Adrenal gland (tissue), 12 donors: Measurements from ENCODE around the gene ACSL6. TPM values are rescaled to one million over a fixed set of nuclear protein-coding genes. Genes with fewer than 3 reads are reported as not detected.

Experiments
- DNase-seq, 7 donors: peaks; one replicate each; pipeline ENCODE4 v3.0.0-alpha.2; 2019 to 2020
- H3K27ac ChIP-seq, 5 donors: fragments of 200-600 bp; sonication (generic) in 4 of 5; 1 replicate in 3 of 5; 2 replicates in 2 of 5; pipeline versions ENCODE4 v1.5.1 to v1.8.0; 2016 to 2020; ENCODE audit warnings: mild to moderate bottlenecking in 1 of 5
- H3K27me3 ChIP-seq: fragments of 200-600 bp; 2 replicates; pipeline ENCODE4 v1.8.0; 2021
- H3K36me3 ChIP-seq, 2 donors: fragments of 200-600 bp; replicated peaks in 1 of 2; 1 replicate in 1 of 2; 2 replicates in 1 of 2; pipeline versions ENCODE4 v1.5.1 to v1.8.0; 2018 to 2022
- H3K4me1 ChIP-seq, 2 donors: fragments of 200-600 bp; replicated peaks in 1 of 2; 1 replicate in 1 of 2; 2 replicates in 1 of 2; pipeline versions ENCODE4 v1.5.1 to v1.8.0; 2018 to 2021
- H3K4me3 ChIP-seq, 4 donors: fragments of 200-600 bp; sonication (generic) in 3 of 4; one replicate each; pipeline ENCODE4 v1.5.1; 2016 to 2018
- H3K9me3 ChIP-seq, 3 donors: fragments of 200-600 bp; sonication (generic) in 1 of 3; replicated peaks in 1 of 3; 1 replicate in 2 of 3; 2 replicates in 1 of 3; pipeline versions ENCODE4 v1.5.1 to v1.8.0; 2016 to 2021
- CTCF ChIP-seq, 6 experiments: fragments of 450-650 bp in 4 of 6; fragments of 200-600 bp in 2 of 6; sonication (generic) in 1 of 6; IDR thresholded peaks; 1 replicate in 5 of 6; 2 replicates in 1 of 6; pipeline versions ENCODE4 v1.5.1 to v1.8.0; 2016 to 2021; ENCODE audit warnings: antibody characterized with exemption in 6 of 6, mild to moderate bottlenecking in 2 of 6, moderate library complexity in 1 of 6
- POLR2A ChIP-seq, 2 donors: fragments of 450-650 bp; IDR thresholded peaks; one replicate each; pipeline ENCODE4 v1.6.1; 2017; ENCODE audit warnings: antibody characterized with exemption in 2 of 2, mild to moderate bottlenecking in 2 of 2, moderate library complexity in 1 of 2
- WGBS, 4 donors: extraction: QIAGEN DNeasy Blood & Tissue Kit in 2 of 4; methylation state at CpG; one replicate each; pipeline versions ENCODE4 v1.1.5 to v1.1.7; 2013 to 2017; 5-methylcytosine and 5-hydroxymethylcytosine counted together
- intact Hi-C, 2 donors: fragments of 100-400 bp; cut with DNase I; formaldehyde crosslinking; loops; one replicate each; pipeline versions ENCODE4 v1.14.1 to v1.15.0; 2022 to 2023
- polyA plus RNA-seq, 3 donors: library from polyadenylated mRNA; stranded (reverse); fragments of 200-250 nt in 2 of 3; fragments of 350-450 nt in 1 of 3; fragmentation: Illumina TruSeq in 1 of 3; extraction: RNeasy Lipid Tissue Mini Kit (QIAGEN cat#74804) in 1 of 3; gene quantifications; one replicate each; pipeline ENCODE4 v1.2.3, GENCODE V29; 2013 to 2014
- total RNA-seq, 9 donors: library from RNA; depleted of rRNA in 4 of 9; stranded (reverse); fragments of >200 nt in 4 of 9; fragments of 120-200 nt in 1 of 9; fragmentation: NEBNext Ultra II Directional in 1 of 9; extraction: Animal tissue kit (Norgen Biotek cat#: 25700) in 1 of 9; gene quantifications; one replicate each; pipeline versions ENCODE4 v1.1.0 to v1.2.4, GENCODE V29; 2013 to 2023
- donor health status: healthy with polysubstance abuse.
- donor health status: Bipolar disorder and iron deficiency.
- donor health status: DM: yes; HTN: yes; CAD: no.
- donor health status: DM: no; HTN: no; CAD: no.
- donor health status: DM: no; HTN: no; CAD: no.
- donor health status: DM: yes; HTN: yes; CAD: no.

Gene ACSL6
- total and polyA plus RNA-seq, 12 donors, result 2.5 to 14.5 (median 7.2) TPM

GRCh38 chr5:131953969-131954368 lies 57.5 kb downstream of the ACSL6 start:
- Histone ChIP-seq H3K27me3 (no peaks in the 10 kb centered on the region), H3K27ac (no peak overlapping the region), H3K4me3 (no peak overlapping the region), H3K4me1 (peaks cover 0 to 8% of the 10 kb centered on the region in 2 donors), H3K36me3 (no peaks in the 10 kb centered on the region), H3K9me3 (no peaks in the 10 kb centered on the region)
- no peak for TF ChIP-seq CTCF (IDR thresholded peaks at IDR 0.05)
- TF ChIP-seq POLR2A (IDR thresholded peaks at IDR 0.05), result no peak
- DNase-seq, result no peak
- intact Hi-C loops, result no loop called here

DNA sequence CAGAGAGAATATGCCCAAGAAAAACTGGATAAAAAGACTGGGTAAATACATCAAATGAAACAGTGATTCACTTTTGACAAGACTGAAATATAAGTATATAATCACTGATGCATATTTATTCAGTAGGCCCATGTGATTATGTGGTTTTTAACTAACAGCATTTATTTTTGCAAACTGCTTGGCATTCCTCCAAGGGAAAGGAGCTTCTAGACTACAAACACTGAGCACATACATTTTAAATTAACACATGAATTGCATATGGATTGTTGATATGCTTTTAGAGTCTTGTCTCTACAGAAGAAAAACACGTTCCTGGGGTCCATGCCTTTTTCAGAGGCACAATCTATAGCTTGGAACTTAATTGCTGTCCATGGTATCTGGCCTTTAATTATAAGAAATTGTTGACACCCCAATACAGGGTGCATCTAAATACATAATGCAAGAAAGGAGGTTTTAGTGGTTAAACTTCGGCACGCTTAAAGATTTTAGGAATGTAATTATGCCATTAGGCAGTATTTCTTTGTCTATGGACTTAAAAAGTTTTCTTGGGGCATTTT lies 59.1 kb downstream of the ACSL6 start:
- 71 to 87% (median 79%) methylated on average over 3 of the region's 3 CpGs for WGBS, 4 donors
- intact Hi-C loops, result no loop called here
- Histone ChIP-seq H3K27me3 (no peaks in the 10 kb centered on the region), H3K36me3 (no peaks in the 10 kb centered on the region), H3K27ac (no peak overlapping the region), H3K9me3 (no peaks in the 10 kb centered on the region), H3K4me3 (no peak overlapping the region), H3K4me1 (peaks cover 0 to 5% of the 10 kb centered on the region in 2 donors)
- no peak for DNase-seq
- TF ChIP-seq CTCF (IDR thresholded peaks at IDR 0.05) (no peak), POLR2A (IDR thresholded peaks at IDR 0.05) (no peak)

- H3K27ac ChIP-seq, result no peak overlapping the region
Measured at GRCh38 chr5:131950706-131951105, 60.8 kb downstream of the ACSL6 start.

DNA sequence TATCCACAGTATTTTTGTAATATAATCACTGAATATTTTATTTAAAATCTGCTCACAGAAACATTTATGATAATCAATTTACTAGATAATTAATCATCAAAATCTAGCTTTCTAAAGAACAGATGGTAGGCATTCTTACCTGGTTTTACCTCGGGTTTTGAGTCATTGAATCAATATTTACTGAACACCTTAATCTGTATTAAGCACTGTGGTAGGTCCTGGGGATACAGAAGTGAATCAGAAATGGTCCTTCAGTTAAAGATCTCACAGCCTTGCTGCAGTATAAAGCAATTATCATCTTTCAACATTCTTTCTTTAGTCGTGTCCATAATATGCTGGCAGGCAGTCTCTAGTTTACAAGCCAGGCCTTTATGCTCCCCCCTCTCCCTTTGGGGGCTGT lies 64.0 kb downstream of the ACSL6 start:
- 62 to 75% (median 68%) methylated on average over 2 of the region's 2 CpGs for WGBS, 4 donors
- no peak overlapping the region for H3K27ac ChIP-seq
- no peaks in the 10 kb centered on the region for H3K36me3 ChIP-seq
- H3K4me3 ChIP-seq, result no peak overlapping the region
- H3K4me1 ChIP-seq, result no peaks in the 10 kb centered on the region
- TF ChIP-seq CTCF (IDR thresholded peaks at IDR 0.05) (no peak), POLR2A (IDR thresholded peaks at IDR 0.05) (no peak)
- intact Hi-C loops, result no loop called here
- no peaks in the 10 kb centered on the region for H3K9me3 ChIP-seq
- H3K27me3 ChIP-seq, result no peaks in the 10 kb centered on the region
- DNase-seq, result no peak

More at GRCh38 chr5:131950706-131951105, 60.8 kb downstream of the ACSL6 start:
- Histone ChIP-seq H3K9me3 (no peaks in the 10 kb centered on the region), H3K36me3 (no peaks in the 10 kb centered on the region), H3K27me3 (no peaks in the 10 kb centered on the region), H3K4me1 (no peaks in the 10 kb centered on the region), H3K4me3 (no peak overlapping the region)
- TF ChIP-seq CTCF (IDR thresholded peaks at IDR 0.05) (no peak), POLR2A (IDR thresholded peaks at IDR 0.05) (no peak)
- intact Hi-C loops, result no loop called here
- no peak for DNase-seq
- WGBS, 4 donors, result 94 to 100% (median 99%) methylated on average over 1 of the region's 1 CpG
